G401 (cell line): ENCODE results near the gene PRPF6. TPM values are rescaled to one million over a fixed set of nuclear protein-coding genes. Genes with fewer than 3 reads are reported as not detected.

Experiments used
- DNase-seq: peaks from one replicate; pipeline ENCODE4 v3.0.0-alpha.2; 2015; ENCODE audit warnings: low spot score
- in situ Hi-C: cut with HindIII; loops from 2 replicates; pipeline ENCODE4 v1.10.0; 2016; ENCODE audit warnings: low sequenced_read_pairs, mixed read lengths
- total RNA-seq: library from RNA; depleted of rRNA; stranded (reverse); fragments of >200 nt; shearing (Covaris generic); gene quantifications from 2 replicates; pipeline ENCODE4 v1.2.3, GENCODE V29; 2014

Gene PRPF6
- total RNA-seq, 1 experiment from 2014 or later: 111 TPM

DNA sequence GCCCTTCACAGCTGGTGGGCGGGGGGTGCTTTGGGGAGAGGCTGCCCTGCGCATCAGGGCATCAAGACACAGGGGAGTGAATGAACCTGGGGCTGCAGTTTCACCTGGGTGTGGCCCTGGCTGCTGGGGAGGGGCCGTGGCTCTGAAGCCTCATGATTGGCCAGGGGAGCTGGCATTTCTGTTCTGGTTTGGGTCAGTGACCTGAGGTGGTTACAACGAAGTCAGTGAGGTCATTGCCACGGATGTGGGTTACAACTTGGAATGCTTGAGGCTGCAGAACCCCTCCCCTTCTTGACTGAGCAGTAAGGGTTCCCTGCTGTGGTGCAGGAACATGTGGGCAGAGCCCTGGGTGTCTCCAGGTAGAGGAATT, 85.0 kb downstream of the PRPF6 start:
- no peak for DNase-seq
- in situ Hi-C loops: no loop called here

DNA sequence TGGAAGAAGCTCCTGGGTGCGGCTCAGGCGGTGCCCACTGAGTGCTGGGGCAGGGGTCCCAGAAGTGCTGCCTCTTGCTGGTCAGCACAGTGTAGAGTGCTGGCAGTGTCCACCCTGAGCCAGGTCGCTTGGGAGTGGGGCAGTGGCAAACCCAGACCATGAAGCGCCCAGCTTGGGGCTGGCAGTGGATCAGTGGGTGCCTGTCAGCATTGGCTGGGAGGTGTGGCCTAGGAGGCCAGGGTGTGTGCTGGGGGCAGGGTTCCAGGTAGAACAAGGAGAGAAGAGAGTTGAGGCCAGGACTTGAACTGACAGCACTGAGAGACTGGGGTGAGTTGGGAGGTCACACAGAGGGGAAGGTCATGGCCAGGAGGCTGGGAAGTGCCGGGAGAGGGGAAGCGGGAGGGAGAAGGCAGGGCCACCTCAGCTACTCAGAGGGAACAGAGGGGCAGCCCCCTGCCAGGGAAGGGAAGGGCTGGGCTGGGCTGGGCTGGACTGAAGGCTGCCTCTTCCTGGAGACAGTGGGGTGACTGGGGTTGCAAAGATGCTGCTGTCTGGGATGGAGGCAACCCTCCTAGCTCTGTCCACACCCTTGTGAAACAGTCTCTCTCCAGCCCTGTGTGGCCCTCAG, 86.2 kb downstream of the PRPF6 start:
- no peak for DNase-seq
- in situ Hi-C loops: no loop called here

DNA sequence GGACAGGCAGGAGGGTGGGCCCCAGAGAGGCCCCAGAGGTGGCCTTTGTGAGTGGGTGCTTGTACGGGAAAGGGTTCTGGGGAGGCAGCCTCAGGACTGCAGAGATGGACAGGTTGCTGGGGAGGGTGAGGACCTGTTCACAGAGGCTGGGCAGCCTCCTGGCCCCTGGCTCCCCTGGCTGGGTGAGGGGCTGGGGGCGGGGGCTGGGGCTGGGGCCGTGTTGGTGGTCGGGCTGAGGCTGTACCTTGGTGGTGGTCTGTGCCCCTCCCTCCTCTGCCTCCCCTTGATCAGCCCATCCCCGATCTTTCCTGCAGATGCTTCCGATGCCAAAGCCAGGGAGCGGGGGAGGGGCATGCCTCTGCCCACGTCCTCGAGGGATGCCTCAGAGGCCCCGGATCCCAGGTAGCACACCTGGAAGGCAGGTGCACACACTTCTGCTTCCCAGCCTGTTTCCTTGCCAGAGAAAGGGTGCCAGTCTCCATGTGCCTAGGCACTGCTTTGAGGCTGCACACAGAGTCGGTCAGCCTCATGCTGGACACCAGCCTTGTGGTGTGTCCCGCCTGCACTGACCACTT, 86.9 kb downstream of the PRPF6 start:
- no peak for DNase-seq
- in situ Hi-C loops: no loop called here

GRCh38 chr20:64068386-64069208, 87.7 kb downstream of the PRPF6 start:
- no peak for DNase-seq
- in situ Hi-C loops: no loop called here

GRCh38 chr20:64069209-64069613, 88.3 kb downstream of the PRPF6 start:
- in situ Hi-C loops: no loop called here
- no peak for DNase-seq

DNA sequence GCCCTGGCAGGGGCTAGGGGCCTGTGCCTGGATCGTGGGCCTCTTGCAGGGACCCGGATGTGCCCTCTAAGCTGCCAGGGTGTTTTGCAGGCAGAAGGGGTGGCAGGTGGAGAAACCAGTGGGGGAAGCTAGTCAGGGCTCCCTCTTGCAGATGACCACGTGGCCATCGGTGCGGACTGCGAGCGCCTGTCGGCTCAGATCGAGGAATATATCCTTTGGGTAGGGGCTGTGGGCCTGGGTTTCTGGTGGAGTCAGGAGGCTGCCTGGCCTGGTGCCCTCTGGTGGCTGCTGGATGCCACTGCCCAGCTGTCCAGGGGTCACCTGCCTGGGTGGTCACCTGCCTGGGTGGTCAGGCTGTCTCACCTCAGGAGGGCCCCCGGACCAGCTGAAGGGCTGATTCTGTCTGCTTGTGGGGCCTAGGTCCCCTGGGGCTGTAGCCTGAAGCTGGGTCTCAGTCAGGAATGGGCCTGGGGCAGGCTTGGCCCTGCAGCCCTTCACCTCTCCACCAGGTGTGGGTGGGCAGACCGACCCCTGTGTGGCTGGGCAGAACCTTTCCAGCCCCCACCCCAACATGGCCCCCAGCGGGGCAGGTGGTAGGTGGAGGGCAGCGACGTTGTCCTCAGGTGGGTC, 88.8 kb downstream of the PRPF6 start:
- in situ Hi-C loops: no loop called here

GRCh38 chr20:64070244-64070993, 89.5 kb downstream of the PRPF6 start:
- in situ Hi-C loops: no loop called here
- no peak for DNase-seq

More for the DNA sequence above, 88.8 kb downstream of the PRPF6 start:
- DNase-seq: no peak

- in situ Hi-C loops: no loop called here
- no peak for DNase-seq
Measured at GRCh38 chr20:64071341-64072332, 90.7 kb downstream of the PRPF6 start.

DNA sequence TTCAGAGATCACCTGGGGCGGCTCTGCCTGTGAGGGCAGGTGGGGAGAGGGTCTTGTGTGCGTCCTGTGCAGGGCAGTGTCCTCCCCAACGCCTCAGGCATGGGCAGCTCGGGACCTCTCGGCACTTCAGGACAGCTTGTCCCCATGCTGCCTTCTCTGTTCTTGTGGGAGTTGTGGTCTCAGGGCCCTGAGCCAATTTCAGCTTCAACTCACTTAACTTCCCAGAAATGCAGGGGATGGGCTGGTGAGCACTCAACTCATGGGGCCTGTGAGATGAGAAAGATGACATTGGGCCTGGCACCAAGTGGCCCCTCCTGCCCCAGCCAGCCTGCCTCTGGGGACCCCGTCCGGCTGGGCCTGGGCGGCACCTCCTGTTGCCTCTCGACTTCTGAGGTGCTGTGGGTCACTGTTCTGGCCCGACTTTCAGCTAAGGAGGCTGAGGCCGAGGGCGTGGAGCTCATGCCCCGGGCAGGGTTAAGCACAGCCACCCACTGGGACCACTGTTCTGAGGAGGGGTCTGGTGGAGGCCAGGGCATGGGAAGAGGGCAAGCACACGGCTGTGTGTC, 91.6 kb downstream of the PRPF6 start:
- in situ Hi-C loops: no loop called here
- DNase-seq: no peak

- in situ Hi-C loops: no loop called here
- no peak for DNase-seq
Measured at GRCh38 chr20:64073476-64074183, 92.7 kb downstream of the PRPF6 start.

- no peak for DNase-seq
- in situ Hi-C loops: no loop called here
Measured at GRCh38 chr20:64074184-64074789, 93.4 kb downstream of the PRPF6 start.

DNA sequence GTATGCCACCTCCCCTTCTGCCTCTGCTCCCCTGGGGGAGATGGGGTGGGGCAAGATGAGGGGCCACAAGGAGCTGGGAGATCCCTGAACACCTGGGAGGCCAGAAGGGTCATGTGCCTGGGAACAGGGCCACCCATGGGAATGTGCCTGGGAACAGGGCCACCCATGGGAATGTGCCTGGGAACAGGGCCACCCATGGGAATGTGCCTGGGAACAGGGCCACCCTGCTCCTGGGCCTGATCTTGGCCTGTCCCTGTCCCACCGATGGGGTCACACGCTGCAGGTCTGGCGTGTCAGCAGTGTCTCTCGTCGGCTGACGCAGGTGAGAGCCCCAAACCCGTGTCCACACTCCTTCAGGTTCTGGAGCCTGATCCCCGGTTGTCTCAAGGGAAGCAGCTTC, 94.0 kb downstream of the PRPF6 start:
- no peak for DNase-seq
- in situ Hi-C loops: no loop called here

DNA sequence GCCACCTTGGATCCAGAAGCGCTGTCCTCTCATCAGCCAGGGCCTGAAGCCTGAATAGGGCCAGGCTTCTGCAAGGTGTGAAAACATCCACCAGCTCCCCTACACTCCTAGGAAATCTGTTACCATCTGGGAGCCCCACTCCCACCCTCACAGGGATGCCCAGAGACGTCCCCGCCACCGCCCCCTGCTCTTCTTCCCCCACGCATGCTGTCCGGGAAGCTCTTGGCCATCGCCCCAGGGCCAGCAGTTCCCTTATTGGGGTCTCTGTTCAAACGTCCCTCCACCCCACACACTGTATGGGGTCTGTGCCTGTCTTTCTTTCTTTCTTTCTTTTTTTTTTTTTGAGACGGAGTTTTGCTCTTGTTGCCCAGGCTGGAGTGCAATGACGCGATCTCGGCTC, 94.6 kb downstream of the PRPF6 start:
- DNase-seq: no peak
- in situ Hi-C loops: no loop called here

GRCh38 chr20:64076061-64076997, 95.4 kb downstream of the PRPF6 start:
- in situ Hi-C loops: no loop called here
- DNase-seq: no peak

- no peak for DNase-seq
- in situ Hi-C loops: no loop called here
Measured at GRCh38 chr20:64077094-64077493, 96.2 kb downstream of the PRPF6 start.

- in situ Hi-C loops: no loop called here
- no peak for DNase-seq
Measured at GRCh38 chr20:64077541-64077875, 96.6 kb downstream of the PRPF6 start.
